HG02623 (cell line): ENCODE results near the gene ATXN7L1.

Experiments used
- ATAC-seq: cut with Tn5 transposase; IDR thresholded peaks from one replicate; pipeline ENCODE4 v1.9.1; 2021; ENCODE audit warnings: moderate library complexity; ENCODE audit not compliant: unreplicated experiment

ATXN7L1 gene

GRCh38 chr7:105682341-105683060 lies 193.9 kb downstream of the ATXN7L1 start:
- ATAC-seq, result no peak

DNA sequence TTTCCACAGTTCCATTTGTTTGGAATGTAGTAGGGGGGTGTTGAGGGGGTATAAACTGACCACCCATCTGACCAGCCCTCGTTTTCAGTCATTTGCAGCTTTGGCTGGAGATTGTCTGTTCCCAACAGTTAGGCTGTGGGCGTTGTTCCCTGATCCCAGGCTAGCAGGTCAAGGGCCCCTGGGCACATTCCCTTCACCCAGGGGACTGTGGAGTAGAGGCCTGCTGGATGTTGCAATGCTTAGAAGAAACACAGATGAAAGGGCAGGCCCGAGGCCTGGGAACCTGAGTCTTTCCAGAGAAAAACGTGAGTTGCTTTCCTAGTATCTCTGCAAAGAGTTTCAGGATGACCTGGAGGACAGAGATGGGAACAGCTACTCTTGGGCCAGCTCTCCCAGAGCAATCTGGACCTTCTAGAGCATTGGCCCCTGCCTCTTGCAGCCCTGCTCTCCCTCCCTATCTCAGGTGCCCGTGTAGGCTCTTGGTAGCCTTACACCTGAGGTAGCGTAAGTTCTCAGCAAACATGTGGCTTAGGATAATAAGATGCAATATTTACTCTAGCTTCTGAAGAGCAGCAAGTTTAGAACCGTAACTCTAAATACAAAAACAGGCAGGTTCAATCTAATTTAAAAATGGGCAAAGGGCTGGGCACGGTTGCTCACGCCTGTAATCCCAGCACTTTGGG lies 195.8 kb downstream of the ATXN7L1 start:
- ATAC-seq, result no peak

- no peak for ATAC-seq
Measured at GRCh38 chr7:105678811-105679495, 197.4 kb downstream of the ATXN7L1 start.

GRCh38 chr7:105677817-105678573 lies 198.4 kb downstream of the ATXN7L1 start:
- ATAC-seq, result peak; percentile 52

DNA sequence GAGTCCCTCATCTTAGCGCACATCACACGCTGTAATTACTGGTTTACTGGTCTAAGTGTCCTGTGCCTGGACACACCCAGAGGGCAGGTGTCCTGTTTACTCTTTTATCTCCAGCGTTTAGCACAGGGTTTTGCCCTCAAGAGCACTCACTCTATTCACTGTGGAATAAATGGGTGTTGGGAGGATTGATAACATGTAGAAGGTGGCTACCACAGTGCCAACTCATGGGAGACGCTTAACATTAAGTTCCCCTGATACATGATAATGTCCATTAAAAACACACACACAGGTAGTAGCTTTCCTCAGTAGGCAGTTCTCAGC lies 199.0 kb downstream of the ATXN7L1 start:
- no peak for ATAC-seq

DNA sequence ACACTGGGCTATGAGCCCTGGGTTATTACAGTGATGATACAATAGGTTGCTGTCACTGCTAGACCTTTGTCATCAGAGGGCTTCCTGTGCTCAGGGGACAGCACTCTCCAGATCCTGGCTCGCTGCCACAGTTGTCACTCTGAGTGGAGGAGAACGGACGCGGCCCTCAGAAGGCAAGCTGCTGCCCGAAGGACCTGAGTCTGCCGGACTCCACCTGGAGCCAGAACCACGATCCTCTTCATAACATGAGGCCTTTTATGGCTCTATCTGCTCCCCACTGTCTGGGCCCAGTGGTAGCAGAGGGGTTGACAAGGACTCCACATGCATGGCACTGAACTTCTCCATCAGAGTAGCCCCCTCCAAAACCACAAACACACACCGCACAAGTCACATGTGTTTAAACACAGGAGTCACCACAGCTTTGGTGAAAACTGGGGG lies 200.4 kb downstream of the ATXN7L1 start:
- no peak for ATAC-seq

GRCh38 chr7:105674200-105674920 lies 202.0 kb downstream of the ATXN7L1 start:
- ATAC-seq, result no peak

DNA sequence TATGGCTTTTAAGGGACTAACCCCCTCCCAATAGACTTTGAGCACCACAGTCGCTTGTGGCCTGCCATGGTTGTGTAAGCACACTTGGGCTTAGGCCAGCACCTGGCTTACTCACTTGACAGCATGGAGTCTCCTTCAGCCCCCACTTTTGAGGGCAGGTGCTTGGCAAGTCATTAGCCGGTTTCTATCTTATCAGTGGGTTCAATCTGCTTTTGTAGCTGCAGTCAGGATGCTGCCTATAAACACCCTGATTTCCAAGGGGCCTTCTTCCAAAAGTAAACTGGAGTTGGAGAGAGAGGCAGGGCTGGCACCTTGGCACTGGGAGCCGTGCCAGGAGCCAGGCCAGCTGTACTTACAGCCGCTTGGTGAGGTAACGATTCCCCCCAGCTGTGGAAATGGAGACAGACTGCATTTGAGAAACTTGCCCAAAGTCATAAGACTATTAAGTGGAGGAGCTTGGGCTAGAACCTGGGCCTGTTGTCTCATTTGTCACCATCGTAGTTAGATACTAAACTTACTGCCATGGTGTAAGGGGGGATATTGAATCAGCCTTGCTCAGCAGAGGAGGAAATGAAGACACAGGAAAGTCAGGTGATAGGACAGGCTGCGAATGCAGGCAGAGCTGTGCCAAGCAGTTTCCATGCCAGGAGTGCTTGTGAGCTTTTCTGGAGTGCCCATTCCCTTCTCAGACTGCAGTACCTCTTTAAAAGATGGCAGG lies 202.9 kb downstream of the ATXN7L1 start:
- no peak for ATAC-seq

DNA sequence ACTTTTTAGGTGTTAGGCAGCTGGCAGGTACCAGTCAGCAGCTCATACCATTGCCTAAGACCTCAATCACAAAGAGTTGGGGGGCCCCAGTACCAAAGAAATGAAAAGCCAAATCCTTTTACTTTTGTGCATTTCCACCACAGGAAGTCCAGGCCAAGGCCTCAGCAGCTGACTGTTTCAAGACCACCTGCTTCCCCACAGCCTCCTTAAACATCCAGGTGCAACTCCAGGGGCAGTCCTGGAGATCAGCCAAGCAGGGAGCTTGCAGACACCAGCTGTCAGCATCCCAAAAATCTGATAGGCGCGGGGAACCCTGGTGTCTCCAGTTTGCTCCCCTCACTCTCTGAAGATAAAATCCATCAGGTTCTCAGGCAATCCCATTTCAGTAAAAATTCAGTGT lies 203.6 kb downstream of the ATXN7L1 start:
- no peak for ATAC-seq

DNA sequence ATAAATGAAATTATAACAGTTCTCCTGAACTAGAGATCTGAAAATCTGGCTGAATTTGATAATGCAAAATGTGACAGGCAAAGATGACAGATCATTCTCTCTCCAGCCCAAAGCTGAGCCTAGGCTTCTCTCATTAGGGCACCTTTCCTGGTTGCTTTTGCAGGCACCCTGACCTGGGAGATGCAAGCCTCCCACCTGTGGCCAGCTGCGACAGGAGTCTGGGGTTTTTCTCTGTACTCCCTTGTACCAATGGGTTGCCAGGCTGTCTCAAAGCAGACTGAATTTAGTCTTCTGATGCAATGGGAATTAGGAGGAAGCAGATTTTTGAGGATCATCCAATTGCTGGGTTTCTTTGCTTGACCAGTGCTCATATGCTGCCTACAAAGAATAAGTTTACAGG lies 210.1 kb downstream of the ATXN7L1 start:
- ATAC-seq, result no peak

GRCh38 chr7:105665684-105666083 lies 210.7 kb downstream of the ATXN7L1 start:
- no peak for ATAC-seq

DNA sequence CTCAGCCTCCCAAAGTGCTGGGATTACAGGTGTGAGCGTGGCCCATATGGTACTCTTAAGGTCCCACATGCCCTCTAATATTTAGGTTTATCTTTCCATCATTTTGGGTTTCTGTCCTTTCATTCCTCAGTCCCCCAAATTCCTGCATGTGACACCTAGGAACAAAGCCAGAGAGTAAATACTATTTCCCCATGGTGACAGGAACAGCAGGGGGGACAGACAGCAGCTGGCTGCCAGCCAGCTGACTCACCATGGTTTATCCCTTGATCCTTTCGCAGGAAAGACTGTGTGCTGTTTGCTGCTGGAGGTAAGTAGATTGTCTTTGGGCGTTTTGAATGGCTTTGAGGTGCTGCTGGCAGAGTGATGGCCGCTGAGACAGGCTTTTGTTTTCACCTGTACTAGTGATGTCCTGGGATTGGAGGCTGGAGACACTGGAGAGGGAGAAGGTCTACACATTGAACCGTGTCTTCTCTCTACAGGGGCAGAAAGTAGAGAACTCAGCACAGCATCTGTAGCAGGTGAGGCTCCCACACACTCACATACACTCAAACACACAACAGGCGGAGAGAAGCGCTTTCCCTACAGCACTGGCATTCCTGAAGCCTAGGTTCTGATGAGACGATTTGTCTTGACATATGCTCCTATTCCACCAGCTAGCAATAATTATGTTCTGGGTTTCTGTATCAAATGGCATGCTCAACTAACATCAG lies 211.4 kb downstream of the ATXN7L1 start:
- no peak for ATAC-seq

GRCh38 chr7:105662998-105663397 lies 213.4 kb downstream of the ATXN7L1 start:
- ATAC-seq, result no peak

GRCh38 chr7:105661625-105662024 lies 214.8 kb downstream of the ATXN7L1 start:
- no peak for ATAC-seq

DNA sequence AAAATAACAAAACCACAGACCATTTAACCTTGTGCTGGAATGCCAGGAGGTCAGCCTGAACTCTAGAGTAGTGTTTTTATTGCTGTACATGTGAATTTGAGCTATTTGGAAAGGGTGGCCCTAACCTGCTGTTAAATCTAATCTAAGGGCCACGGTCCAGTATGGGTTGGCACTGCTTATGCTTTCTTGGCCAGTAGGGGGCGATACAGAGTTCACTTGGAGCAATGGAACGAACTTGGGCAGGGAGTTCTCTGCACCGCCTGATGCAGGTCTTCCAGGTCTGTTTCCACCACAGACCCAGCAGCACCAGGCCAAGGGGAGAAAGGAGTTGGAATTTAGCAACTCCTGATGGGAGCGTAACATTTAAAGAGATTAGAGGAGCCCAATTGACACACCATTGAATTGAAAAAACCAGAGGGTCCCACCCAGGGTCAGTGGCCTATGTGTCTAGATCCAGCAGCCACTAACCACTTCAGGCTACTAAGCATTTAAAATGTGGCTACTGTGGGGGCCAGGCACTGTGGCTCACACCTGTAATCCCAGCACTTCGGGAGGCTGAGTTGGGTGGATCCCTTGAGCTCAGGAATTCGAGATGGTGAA lies 219.4 kb downstream of the ATXN7L1 start:
- no peak for ATAC-seq

DNA sequence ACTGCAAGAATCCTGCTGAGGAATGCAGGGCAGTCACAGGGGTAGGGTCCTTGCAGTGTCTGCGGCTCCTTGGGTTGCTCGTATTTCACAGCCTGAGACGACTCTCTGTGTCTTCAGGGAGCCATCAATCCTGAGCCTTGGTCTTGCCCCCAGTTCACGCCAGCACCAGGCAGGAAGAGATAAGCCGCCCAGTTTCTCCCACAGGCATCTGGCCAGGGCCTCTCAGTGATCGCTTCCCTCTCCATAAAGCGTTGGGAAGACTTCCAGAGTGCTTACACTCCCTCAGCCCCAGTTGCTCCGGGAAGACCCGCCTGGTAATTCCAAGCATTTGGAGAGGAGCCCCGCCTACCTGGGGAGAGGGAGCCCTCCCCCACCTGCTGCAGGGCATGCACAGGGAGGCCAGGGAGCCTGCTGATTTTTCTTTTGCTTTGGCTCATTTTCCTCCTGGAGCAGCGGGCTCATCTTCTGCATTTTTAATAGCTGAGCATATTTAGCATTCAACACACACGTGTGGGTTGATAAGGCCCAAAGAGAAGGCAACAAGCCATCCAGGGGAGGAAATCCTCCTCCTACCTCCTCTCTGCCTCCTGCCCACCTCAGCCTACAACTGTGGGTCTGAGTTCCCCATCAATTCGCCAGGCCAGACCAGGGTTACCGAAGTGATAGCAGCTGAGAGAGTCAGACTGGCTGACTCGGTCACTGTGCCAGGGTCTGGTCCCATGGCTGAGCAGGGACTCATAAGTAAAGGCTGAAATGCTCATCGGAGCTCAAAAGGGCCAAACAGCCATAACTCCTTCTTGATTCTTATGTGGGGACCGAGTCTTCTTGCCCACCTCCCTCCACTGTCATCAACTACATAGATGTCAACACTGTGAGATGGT lies 220.7 kb downstream of the ATXN7L1 start:
- no peak for ATAC-seq

DNA sequence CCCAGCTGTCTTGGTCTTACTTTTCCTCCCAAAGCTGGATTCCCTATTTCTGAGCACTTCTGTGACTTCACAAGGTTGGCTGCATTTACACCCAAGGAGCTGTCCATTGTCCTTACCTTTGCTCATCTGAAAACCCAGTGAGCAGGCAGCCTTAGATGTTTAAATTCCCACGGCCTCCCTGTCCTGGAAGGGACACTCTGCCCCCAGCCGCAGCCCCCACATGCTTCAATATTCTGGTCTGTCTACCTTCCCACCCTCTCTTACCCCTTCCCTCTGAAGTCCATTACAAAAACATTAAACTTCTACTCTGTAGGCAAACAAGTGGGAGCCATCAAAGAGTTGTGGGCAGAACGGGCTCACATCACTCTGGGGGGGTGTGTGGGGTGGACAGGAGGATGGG lies 221.3 kb downstream of the ATXN7L1 start:
- no peak for ATAC-seq

- no peak for ATAC-seq
Measured at GRCh38 chr7:105654095-105654686, 222.2 kb downstream of the ATXN7L1 start.
